Erythroblast (primary cell): ENCODE data around the gene DOCK4.

ENCODE experiments used
- DNase-seq, 2 experiments: peaks; one replicate each; lab custom pipeline; 2025; lab: John Stamatoyannopoulos, UW
- GATA1 ChIP-seq: IDR thresholded peaks from 2 replicates; pipeline ENCODE4 v1.6.1; 2011; ENCODE audit warnings: low read depth, mild to moderate bottlenecking, control low read depth, low read length, moderate library complexity
- POLR2A ChIP-seq: IDR thresholded peaks from 2 replicates; pipeline ENCODE4 v1.6.1; 2011; ENCODE audit warnings: mild to moderate bottlenecking, low read length

The DOCK4 gene

DNA sequence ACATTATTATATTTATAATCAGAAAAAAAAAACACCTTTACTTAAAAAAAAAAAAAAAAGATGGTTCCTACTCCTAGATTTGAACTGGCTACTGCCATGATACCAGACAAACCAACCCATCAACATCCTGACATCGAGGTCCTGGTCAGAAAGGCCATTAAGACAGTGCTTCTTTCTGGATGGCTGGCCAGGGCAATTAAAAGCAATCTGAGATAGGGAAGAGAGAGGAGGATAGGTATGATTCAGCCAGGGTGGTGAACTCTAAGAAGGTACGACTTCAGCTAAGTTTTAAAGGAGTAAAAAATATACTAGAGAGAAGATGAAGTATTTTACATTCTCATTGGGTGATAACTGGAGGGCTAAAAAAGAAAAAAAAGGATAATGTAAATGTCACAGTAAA is 139.0 kb downstream of the DOCK4 start:
- TF ChIP-seq GATA1 (no peak), POLR2A (no peak)
- no peak for DNase-seq

DNA sequence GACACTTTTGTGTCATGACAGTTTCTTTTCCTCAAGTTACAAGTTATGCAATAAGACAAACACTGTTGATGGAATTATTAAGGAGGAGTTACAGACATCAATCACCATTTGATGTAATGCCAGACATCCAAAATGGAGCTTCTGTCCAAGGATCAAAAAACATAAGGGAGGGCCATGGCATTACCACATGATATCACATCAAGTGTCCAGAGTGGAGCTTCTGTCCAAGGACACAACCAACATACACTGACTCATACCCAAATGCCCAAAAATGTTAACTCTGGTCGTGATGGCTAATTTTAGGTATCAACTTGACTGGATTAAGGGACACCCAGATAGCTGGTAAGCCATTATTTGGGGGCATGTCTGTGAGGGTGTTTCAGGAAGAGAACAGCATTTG is 140.4 kb downstream of the DOCK4 start:
- no peak for DNase-seq
- TF ChIP-seq POLR2A: no peak
- TF ChIP-seq GATA1: no peak

DNA sequence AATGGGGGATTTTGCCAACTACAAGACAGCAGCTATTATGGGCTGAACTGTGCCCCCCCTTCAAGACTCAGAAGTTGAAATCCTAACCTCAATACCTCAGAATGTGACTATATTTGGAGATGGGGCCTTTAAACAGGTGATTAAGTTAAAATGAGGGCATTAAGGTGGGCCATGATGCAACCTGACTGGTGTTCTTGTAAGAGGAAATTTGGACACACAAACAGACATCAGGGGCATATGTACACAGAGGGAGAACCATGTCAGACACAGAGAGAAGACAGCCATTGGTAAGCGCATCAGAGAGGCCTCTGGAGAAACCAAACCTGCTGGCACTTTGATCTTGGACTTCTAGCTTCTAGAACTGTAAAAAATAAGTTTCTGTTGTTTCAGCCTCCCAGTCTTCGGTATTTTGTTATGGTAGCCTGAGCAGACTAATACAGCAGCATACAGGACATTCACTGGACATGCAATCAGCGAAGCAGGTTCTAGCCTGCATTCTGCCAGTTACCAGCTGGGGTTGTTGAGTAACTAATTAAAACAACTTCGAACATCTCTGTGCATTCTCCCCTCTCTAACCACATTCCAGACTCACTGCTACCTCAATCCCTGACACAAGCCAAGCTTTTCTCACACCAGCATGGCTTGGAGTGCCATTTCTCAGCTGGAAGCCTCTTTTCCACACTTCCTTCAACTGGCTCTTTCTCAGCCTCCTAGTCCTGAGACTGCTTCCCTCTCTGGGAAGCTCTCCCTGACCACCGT is 141.4 kb downstream of the DOCK4 start:
- no peak for DNase-seq
- no peak for TF ChIP-seq GATA1
- TF ChIP-seq POLR2A: no peak

DNA sequence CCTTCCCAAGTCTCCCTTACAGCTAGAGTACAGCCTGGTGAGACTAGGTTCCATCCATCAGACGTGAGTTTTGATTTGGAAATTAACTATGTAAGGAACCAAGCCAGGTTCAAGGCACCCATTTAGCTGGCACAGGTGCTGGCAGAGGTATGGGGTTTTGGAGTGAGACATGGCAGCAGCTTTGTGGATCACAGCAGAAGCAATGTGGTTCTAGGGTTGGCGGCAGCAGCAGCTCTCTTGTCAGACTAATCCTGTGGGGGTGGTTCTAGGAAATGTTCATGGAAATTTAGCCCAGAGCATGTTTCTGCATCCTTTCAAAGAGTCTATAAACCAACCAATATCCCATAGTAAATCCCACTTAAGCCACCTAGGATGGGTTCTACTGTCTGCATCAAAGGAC is 142.2 kb downstream of the DOCK4 start:
- TF ChIP-seq GATA1 (no peak), POLR2A (no peak)

DNA sequence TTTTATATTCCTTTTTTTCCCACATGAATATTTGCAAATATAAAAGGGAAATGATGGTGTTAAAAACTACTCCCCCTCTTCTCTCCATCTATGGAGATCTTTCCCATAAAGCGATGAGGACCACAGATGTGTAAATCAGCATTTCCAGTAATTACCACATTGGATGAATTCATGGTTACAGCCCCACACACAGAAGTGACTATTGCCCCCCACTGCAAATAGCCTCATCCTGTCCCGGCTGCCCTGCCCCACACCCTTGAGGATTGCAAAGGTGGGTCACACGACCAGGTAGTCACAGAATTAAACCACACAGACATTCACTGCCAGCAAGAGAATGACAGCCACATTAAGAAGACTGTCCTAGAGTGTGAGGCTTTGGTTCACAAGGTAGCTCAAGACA is 145.1 kb downstream of the DOCK4 start:
- no peak for DNase-seq
- no peak for TF ChIP-seq POLR2A
- TF ChIP-seq GATA1: no peak

More for the DNA sequence above, 142.2 kb downstream of the DOCK4 start:
- DNase-seq: no peak

DNA sequence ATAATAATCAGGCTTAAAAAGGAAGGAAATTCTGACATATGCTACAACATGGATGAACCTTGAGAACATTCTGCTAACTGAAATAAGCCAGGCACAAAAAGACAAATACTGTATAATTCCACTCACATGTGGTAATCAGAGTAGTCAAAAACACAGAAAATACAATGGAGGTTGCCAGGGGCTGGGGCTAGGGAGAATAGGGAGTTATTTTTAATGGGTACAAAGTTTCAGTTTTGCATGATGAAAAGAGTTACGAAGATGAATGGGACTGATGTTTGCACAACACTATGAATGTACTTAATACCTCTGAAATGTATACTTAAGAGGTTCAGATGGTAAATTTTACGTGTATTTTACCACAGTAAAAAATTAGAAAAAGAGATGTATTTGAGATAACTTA is 145.6 kb downstream of the DOCK4 start:
- DNase-seq: no peak
- TF ChIP-seq POLR2A (no peak), GATA1 (no peak)

DNA sequence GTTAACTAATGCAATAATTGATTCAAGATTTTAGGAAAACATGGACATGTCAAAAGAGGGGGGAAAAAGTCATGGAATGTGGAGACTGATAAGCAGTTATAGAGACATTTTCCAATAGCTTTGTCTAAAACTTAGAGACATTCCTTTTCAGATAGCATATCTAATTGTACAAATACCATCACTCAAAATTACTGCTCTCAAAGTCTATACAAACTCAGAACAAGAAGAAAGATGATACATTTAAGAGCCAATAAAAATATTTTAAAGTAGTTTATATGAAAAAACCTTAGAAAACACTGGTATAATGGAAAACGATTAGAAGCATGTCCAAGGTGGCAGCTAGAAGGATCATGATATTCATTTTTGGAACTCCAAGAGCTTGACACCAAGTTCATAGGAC is 146.5 kb downstream of the DOCK4 start:
- no peak for TF ChIP-seq POLR2A
- TF ChIP-seq GATA1: no peak
- no peak for DNase-seq

DNA sequence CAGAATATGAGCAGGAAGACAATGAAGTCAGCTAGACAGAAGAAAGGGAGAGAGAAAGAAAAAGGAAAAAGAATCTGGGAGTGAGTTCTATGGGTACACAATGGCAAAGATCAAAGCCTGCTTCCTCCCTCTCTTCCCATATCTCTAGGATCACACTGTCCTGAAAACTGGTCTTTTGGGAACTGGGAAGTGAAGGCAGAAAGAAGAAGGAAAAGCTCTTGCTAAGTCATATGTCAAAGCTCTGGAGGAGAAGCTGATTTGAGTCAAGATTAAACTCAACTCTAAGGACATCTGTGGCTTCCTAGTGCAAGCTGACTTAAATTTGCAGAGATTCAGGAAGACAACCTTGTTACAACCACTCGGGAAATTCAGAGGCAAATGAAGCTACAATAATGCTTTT is 147.5 kb downstream of the DOCK4 start:
- TF ChIP-seq GATA1: no peak
- no peak for TF ChIP-seq POLR2A
- DNase-seq: no peak

DNA sequence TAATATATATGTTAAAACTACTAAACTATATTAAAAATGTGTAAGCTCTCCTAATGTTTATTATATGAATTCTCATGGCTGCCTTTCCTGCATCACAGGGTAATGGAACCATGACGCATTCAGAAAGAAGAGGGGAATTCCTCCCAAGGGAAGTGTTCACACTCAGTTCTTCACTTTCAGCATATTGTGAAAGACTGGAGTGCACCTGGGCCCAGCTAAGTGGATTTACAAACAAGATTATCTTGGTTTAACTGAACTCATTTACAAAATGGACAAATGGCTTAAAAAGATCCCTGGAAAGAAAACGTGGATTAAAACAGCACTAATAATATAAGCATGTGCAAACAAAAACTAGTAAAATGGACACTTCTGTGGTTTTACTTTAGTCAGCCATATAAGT is 149.8 kb downstream of the DOCK4 start:
- DNase-seq: no peak
- no peak for TF ChIP-seq POLR2A
- TF ChIP-seq GATA1: no peak

DNA sequence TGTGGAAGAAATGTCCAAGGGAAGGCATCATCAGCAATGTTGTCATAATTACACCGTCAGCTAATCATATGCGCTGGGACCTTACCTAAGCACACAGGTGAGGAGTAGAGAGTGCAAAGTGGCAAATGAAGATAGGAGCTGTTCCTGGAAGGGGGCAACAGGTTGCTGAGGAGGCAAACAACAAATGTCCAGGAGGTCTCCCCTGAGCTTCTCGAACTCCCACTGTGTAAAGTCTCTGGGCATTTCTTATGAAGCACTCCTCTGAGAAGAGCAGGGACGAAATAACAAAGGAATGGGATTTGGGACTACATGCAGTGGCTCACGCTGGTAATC is 152.5 kb downstream of the DOCK4 start:
- DNase-seq: no peak
- no peak for TF ChIP-seq POLR2A
- TF ChIP-seq GATA1: no peak

DNA sequence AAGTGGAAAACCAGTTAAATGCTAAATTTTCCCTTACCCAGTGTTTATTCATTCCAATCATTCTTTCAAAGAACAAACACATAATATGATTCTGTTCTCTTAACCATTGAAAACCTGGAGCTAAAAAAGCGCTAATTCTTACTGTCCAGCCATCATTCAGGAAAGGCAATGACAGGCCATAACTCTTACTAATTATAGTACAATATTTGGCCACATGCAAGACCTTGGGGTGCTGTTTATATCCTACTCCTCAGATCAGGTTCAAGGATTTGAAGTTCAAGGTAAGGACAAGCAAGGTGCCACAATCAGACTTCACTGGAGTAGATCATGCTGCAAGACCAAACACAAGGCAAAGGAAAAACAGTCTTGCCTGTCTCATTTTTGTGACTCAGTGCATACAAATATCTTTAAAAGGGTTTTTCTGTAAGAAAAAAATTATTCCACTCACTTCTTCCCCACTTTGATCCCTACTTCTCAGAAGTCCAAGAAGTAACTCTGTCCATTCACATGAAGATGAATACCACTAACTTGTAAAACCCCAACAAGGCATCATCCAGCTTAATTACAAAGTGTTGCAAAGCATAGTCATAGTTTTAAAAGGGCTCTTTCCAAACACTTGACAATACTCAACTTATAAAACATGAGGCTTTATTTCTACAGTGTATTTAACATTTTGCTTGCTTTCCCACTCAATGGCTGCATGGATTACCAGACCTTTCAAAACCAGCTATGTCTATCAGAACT is 153.0 kb downstream of the DOCK4 start:
- no peak for TF ChIP-seq GATA1
- TF ChIP-seq POLR2A: no peak
- DNase-seq: no peak

DNA sequence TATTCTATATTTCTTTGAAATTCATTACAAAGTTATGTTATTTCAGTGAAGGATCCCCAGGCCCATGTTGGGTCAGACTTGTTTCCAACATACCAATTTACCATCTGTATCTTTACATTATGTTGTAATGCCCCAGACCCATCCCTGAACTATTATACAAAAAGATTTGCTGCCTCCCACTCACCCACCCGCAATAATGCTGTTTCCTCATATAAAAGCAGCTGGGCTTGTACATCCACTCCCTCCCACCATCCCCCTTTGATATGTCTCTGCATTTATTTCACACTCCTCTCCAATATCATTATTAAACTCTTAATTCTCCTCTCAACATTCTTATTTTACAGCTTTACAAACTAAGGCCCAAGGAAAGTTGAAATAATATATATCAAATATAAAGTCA is 153.7 kb downstream of the DOCK4 start:
- no peak for TF ChIP-seq GATA1
- TF ChIP-seq POLR2A: no peak
- DNase-seq: no peak

DNA sequence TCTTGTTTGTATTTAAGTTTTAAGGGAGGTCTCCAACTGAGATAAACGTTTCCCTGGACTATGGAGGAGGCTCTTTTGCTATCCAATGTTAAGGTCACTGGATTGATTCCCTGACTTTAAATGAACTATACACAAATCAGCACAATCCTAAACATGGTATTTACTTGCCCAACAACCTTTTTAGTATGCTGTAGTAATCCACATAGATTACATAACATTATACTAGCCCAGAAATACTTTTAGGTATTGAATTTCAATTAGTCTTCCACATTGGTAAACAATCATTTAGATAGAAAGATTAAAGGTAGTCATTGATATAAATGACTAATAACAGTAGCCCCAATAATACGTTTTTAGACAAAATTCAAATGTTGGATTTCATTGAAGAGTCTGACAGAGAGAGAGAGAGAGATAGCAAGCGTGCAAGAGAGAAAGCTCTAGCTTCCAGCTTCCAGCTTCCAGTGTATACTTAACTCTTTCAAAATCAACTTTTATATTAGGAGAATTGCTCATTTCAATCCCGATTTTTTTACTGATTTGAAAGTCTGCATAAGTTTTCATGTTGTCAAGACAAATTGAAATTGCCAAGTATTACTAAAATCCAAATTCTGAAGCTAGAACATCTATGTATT is 155.8 kb downstream of the DOCK4 start:
- DNase-seq: no peak
- TF ChIP-seq GATA1 (no peak), POLR2A (no peak)
